Thyroid gland (tissue), 4 donors: ENCODE measurements around the gene ZFAND2B.

ENCODE experiments used
- CTCF ChIP-seq, 6 experiments: fragments of 200-600 bp in 3 of 6; fragments of 450-650 bp in 3 of 6; sonication (generic) in 3 of 6; IDR thresholded peaks; one replicate each; pipeline ENCODE4 v1.5.1; 2016 to 2019; ENCODE audit warnings: antibody characterized with exemption in 6 of 6, mild to moderate bottlenecking in 2 of 6, inconsistent platforms in 1 of 6, moderate library complexity in 1 of 6
- POLR2A ChIP-seq, 2 donors: fragments of 450-650 bp; IDR thresholded peaks; one replicate each; pipeline ENCODE4 v1.6.1; 2017; ENCODE audit warnings: antibody characterized with exemption in 2 of 2, mild to moderate bottlenecking in 2 of 2, moderate library complexity in 1 of 2

- TF ChIP-seq CTCF (IDR thresholded peaks at IDR 0.05): no peak
- no peak for TF ChIP-seq POLR2A (IDR thresholded peaks at IDR 0.05)
Measured at GRCh38 chr2:219220652-219221402, 14.2 kb downstream of the ZFAND2B start.
